DMS 273 (cell line): ENCODE data around the gene ARHGAP12.
"Not testable (repeated sequence)": the region's sequence is repeated elsewhere in the genome, so short reads cannot be mapped to it uniquely, and the experiment has no call there.

ENCODE experiments used
- DNase-seq: peaks from one replicate; lab custom pipeline; 2025; ENCODE audit not compliant: unreplicated experiment; lab: John Stamatoyannopoulos, UW

ARHGAP12 gene

DNA sequence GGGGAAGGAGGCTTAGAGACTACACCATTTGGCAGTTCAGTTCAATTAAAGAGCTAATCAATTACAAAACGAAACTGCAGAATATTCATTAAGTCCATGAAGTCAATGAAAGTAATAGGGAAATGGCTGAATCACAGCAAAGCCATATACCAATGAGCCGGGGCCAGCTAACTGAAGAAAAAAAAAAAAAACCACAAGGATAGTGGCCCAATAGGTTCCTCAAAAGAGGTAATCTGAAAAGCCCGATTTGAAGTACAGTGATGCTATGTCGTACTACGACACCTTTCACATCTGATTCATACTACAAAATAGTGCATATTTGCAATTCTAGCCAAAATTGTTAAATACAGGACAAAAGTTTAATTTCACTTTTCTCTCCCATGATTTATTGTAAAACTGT lies 2.5 kb downstream of the ARHGAP12 start:
- DNase-seq, result no peak

- DNase-seq, result no peak
Measured at GRCh38 chr10:31924833-31925232, 3.8 kb downstream of the ARHGAP12 start.

DNA sequence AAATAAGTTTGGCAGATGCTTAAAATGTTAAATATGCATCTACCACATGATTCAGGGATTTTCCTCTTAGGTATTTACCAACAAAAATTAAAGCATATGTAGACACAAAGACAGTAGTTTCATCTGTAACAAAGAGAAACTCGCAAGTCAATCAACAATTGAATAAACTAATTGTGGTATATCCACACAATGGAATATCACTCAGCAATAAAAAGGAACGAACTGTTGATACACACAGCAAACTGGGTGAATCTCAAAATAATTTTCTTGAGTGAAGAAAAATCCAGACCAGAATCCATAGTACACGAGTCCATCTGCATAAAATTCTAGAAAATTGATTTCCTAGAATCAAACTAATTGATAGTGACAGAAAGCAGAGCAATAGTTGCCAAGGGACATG lies 5.2 kb downstream of the ARHGAP12 start:
- DNase-seq, result no peak

GRCh38 chr10:31921031-31921430 lies 7.6 kb downstream of the ARHGAP12 start:
- DNase-seq, result no peak

DNA sequence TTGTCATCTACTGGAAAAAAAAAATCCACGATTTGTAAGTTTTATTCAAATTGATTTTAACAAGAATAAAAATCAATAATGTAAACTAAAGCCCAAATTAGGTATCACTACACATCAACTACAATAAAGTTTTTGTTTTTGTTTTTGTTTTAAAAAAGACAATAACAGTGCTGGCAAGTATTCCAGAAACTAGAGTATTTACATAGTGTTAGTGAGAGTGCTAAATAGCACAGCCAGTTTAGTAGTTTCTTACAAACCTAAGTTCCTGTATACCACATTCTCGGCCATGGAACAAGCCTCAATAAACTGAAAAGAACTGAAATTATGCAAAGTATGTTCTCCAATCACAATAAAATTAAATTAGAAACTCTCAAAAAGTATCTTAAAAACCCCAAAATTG lies 8.1 kb downstream of the ARHGAP12 start:
- no peak for DNase-seq

- DNase-seq, result no peak
Measured at GRCh38 chr10:31918671-31919409, 9.8 kb downstream of the ARHGAP12 start.

DNA sequence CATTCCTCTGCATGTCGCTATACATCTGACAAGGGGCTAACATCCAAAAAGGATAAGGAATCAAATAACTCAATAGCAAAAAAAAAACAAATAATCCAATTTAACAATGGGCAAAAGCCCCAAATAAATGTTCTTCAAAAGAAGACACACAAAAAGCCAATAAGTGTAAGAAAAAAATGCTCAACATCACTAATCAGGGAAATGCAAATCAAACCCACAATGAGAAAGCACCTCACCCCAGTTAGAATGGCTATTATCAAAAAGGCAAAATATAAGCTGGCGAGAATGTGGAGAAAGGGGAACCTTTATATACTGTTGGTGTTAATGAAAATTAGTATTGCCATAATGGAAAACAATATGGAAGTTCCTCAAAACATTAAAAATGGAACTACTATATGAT lies 14.3 kb downstream of the ARHGAP12 start:
- no peak for DNase-seq

DNA sequence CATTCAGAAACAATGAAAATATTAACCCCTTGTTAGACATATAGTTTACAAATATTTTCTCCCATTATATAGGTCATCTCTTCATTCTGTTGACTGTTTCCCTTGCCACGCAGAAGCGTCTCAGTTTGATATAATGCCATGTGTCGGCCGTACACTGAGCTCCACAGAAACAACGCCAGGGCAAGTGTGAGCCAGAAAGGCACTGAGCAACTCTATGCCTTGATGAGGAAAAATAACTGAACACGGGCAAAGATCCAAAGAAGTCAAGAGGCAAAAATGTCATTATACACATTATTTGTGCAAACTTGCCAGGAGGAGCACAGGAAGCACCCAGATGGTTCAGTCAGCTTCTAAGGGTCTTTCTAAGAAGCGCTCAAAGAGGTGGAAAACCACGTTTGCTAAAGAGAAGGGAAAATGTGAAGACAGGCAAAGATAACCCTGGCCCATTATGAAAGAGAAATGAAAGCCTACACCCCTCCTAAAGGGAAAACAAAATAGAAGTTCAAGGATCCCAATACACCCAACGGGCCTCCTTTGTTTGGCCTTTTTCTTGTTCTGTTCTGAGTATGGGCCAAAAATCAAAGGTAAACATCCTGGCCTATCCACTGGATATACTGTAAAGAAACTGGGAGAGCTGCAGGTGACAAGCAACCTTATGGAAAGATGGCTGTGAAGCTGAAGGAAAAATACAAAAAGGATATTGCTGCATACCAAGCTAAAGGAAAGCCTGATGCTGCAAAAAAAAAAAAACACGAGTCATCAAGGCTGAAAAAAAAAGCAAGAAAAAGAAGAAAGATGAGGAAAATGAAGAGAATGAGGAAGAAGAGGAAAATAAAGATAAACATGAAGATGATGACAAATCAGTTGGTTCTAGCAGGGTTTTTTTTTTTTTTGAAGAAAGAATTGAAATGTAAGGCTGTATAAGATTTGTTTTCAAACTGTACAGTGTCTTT lies 15.5 kb downstream of the ARHGAP12 start:
- DNase-seq, result no peak

- DNase-seq, result no peak
Measured at GRCh38 chr10:31912289-31912688, 16.3 kb downstream of the ARHGAP12 start.

GRCh38 chr10:31910016-31910415 lies 18.6 kb downstream of the ARHGAP12 start:
- DNase-seq, result no peak

- DNase-seq, result no peak
Measured at GRCh38 chr10:31908157-31908556, 20.5 kb downstream of the ARHGAP12 start.

DNA sequence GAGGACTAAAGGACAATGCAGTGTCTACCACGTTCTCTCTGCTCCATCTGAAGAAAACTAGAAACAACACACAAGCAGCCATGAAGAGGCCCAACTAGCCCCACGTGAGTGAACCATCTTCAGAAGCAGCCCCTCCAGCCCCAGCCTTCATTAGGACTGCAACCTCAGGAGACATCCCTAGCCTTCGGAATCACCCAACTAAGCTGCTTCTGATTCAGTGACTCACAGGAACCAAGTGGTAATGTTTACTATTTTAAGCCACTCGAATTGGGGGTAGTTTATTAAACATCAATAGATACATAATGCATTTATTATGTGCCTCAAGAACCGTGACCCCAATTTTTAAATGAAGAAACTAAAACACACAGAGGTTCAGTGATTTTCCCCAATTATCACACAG lies 22.6 kb downstream of the ARHGAP12 start:
- DNase-seq, result no peak

GRCh38 chr10:31905586-31905985 lies 23.0 kb downstream of the ARHGAP12 start:
- DNase-seq, result no peak

GRCh38 chr10:31902625-31903024 lies 26.0 kb downstream of the ARHGAP12 start:
- DNase-seq, result no peak

GRCh38 chr10:31897506-31897905 lies 31.1 kb downstream of the ARHGAP12 start:
- DNase-seq, result no peak

DNA sequence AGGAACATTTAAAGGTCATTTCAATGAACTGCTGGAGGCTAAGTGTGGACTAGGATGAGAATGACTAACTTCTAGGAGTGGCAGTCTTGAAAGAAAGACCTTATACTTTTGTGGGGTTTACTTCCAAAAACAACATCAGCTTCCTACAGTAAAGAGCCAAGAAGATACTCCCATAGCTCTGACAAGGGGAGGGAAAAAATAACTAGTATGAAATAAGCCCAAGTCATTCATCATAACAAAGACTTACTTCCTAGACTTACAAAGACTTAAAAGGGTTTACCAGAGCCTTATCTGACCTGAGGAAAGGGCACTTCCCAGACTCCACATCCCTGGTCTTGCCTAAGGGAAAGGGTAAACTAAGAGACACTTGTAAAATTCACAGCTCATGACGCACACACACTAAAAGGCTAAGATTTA lies 31.7 kb downstream of the ARHGAP12 start:
- DNase-seq, result no peak

DNA sequence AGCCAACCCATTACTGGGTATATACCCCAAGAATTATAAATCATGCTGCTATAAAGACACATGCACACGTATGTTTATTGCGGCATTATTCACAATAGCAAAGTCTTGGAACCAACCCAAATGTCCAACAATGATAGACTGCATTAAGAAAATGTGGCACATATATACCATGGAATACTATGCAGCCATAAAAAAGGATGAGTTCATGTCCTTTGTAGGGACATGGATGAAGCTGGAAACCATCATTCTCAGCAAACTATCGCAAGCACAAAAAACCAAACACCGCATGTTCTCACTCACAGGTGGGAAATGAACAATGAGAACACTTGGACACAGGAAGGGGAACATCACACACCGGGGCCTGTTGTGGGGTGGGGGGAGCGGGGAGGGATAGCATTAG lies 32.9 kb downstream of the ARHGAP12 start:
- not testable (repeated sequence) for DNase-seq

- DNase-seq, result no peak
Measured at GRCh38 chr10:31888442-31888841, 40.2 kb downstream of the ARHGAP12 start.

DNA sequence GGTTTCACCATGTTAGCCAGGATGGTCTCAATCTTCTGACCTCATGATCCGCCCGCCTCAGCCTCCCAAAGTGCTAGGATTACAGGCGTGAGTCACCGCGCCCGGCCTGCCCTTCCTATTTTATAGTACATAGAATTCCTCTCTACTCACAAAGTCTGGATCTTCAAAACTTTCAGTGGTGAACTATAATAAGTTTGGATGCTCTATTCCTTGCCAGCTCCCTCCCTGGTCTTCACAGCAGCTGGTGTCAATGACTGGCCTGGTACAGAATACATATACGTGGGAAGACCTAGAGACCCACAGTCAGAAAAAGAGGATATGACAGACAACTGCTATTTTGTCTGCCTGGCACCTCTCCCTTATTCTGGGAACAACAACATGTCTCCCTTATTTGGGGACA lies 40.8 kb downstream of the ARHGAP12 start:
- DNase-seq, result no peak

DNA sequence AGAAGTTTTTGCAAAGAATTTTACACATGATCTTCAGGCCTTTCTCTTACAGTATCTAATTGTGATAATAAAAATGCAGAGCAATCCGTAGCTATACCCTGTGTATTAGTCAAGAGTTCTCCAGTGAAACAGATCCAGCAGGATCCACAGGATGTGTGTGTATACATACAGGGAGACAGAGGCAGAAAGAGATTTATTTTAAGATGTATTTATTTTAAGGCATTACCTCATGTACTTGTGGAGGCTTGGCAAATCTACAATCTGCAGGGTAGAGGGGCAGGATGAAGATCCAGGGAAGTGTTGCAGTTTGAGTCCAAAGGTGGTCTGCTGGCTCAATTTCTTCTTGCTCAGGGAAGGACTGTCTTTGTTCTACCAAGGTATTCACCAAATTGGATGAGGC lies 41.7 kb downstream of the ARHGAP12 start:
- no peak for DNase-seq

GRCh38 chr10:31885971-31886370 lies 42.7 kb downstream of the ARHGAP12 start:
- no peak for DNase-seq

GRCh38 chr10:31884386-31884785 lies 44.2 kb downstream of the ARHGAP12 start:
- no peak for DNase-seq
